HEK293 (cell line): ENCODE measurements around the gene PAXX.

Source experiments
- CTCF ChIA-PET: fragments of 350-600 bp; formaldehyde crosslinking; extraction: SDS; loops from one replicate; lab custom pipeline; 2021; ENCODE audit warnings: antibody characterized with exemption; lab: Yijun Ruan, JAX
- POLR2A ChIA-PET: fragments of 300-600 bp; formaldehyde crosslinking; extraction: SDS; loops from one replicate; lab custom pipeline; 2020; ENCODE audit warnings: antibody characterized with exemption, inconsistent platforms; lab: Yijun Ruan, JAX
- H3K27ac ChIP-seq: fragments of 200-500 bp; sonication (Bioruptor generic); 2 replicates; pipeline ENCODE4 v1.5.1; 2014; ENCODE audit warnings: low read depth, low read length, control low read depth, inconsistent platforms; ENCODE audit errors: extremely low read depth
- H3K36me3 ChIP-seq, 2 experiments: fragments of 200-500 bp in 1 of 2; sonication (Bioruptor generic) in 1 of 2; 1 replicate in 1 of 2; 2 replicates in 1 of 2; pipeline ENCODE4 v1.5.1; 2014 to 2017; ENCODE audit warnings: inconsistent platforms in 2 of 2, low read length in 2 of 2; ENCODE audit not compliant: control insufficient read depth in 2 of 2, insufficient read depth in 1 of 2
- H3K4me1 ChIP-seq: fragments of 200-500 bp; sonication (Bioruptor generic); 2 replicates; pipeline ENCODE4 v1.5.1; 2014; ENCODE audit warnings: mild to moderate bottlenecking, low read length, inconsistent platforms; ENCODE audit not compliant: control insufficient read depth, insufficient read depth
- H3K4me3 ChIP-seq: 2 replicates; pipeline ENCODE4 v1.5.1; 2011; ENCODE audit warnings: low read depth, mild to moderate bottlenecking, control low read depth, low read length, moderate library complexity
- H3K9me3 ChIP-seq: fragments of 200-500 bp; sonication (Bioruptor generic); 2 replicates; pipeline ENCODE4 v1.5.1; 2014; ENCODE audit warnings: low read depth, low read length, inconsistent platforms; ENCODE audit not compliant: control insufficient read depth, insufficient read depth
- HOXD13 ChIP-seq: sonication (generic); formaldehyde crosslinking; IDR thresholded peaks from 2 replicates; pipeline ENCODE4 v1.8.0; 2022; ENCODE audit warnings: missing genetic modification reagents, borderline replicate concordance
- KLF16 ChIP-seq: fragments of 450-650 bp; formaldehyde crosslinking; IDR thresholded peaks from 2 replicates; pipeline ENCODE4 v1.5.1; 2017; ENCODE audit warnings: missing biosample characterization, missing genetic modification characterization
- SCRT1 ChIP-seq: fragments of 450-650 bp; formaldehyde crosslinking; IDR thresholded peaks from 2 replicates; pipeline ENCODE4 v1.5.1; 2016; ENCODE audit warnings: missing biosample characterization, missing genetic modification characterization, borderline replicate concordance
- SP3 ChIP-seq: fragments of 450-650 bp; formaldehyde crosslinking; IDR thresholded peaks from 2 replicates; pipeline ENCODE4 v1.5.1; 2016; ENCODE audit warnings: missing biosample characterization, missing genetic modification characterization
- ZBTB8A ChIP-seq: fragments of 450-650 bp; formaldehyde crosslinking; IDR thresholded peaks from 2 replicates; pipeline ENCODE4 v1.5.1; 2016; ENCODE audit warnings: missing biosample characterization, missing genetic modification characterization
- ZFHX2 ChIP-seq: fragments of 450-650 bp; formaldehyde crosslinking; conservative IDR thresholded peaks from 2 replicates; pipeline ENCODE4 v1.5.1; 2016; ENCODE audit warnings: missing biosample characterization, missing genetic modification characterization
- ZNF10 ChIP-seq: fragments of 450-650 bp; formaldehyde crosslinking; IDR thresholded peaks from 2 replicates; pipeline ENCODE4 v1.5.1; 2017; ENCODE audit warnings: missing biosample characterization, missing genetic modification characterization
- ZNF112 ChIP-seq: fragments of 450-650 bp; formaldehyde crosslinking; IDR thresholded peaks from 2 replicates; pipeline ENCODE4 v1.5.0; 2017; ENCODE audit warnings: missing biosample characterization, missing genetic modification characterization
- ZNF114 ChIP-seq: fragments of 450-650 bp; formaldehyde crosslinking; IDR thresholded peaks from 2 replicates; pipeline ENCODE4 v1.5.0; 2017; ENCODE audit warnings: missing biosample characterization, missing genetic modification characterization
- ZNF169 ChIP-seq: fragments of 450-650 bp; formaldehyde crosslinking; IDR thresholded peaks from 2 replicates; pipeline ENCODE4 v1.5.1; 2016; ENCODE audit warnings: missing biosample characterization, missing genetic modification characterization
- ZNF341 ChIP-seq: fragments of 450-650 bp; formaldehyde crosslinking; IDR thresholded peaks from 2 replicates; pipeline ENCODE4; 2016; ENCODE audit warnings: low read depth, missing biosample characterization, missing genetic modification characterization
- ZNF529 ChIP-seq: fragments of 450-650 bp; formaldehyde crosslinking; IDR thresholded peaks from 2 replicates; pipeline ENCODE4 v1.5.1; 2017; ENCODE audit warnings: missing genetic modification characterization, missing biosample characterization; ENCODE audit not compliant: insufficient replicate concordance
- ZNF600 ChIP-seq: fragments of 450-650 bp; formaldehyde crosslinking; IDR thresholded peaks from 2 replicates; pipeline ENCODE4 v1.5.1; 2016; ENCODE audit warnings: missing biosample characterization, missing genetic modification characterization
- ZNF629 ChIP-seq: fragments of 450-650 bp; formaldehyde crosslinking; IDR thresholded peaks from 2 replicates; pipeline ENCODE4 v1.5.1; 2017; ENCODE audit warnings: missing biosample characterization, missing genetic modification characterization
- ZNF830 ChIP-seq: fragments of 450-650 bp; IDR thresholded peaks from 2 replicates; pipeline ENCODE4 v1.5.0; 2018; ENCODE audit warnings: missing biosample characterization, missing genetic modification characterization, low read depth, mild to moderate bottlenecking, moderate library complexity
- TF ChIP-seq, protein P1 (sequence below): fragments of 450-650 bp; formaldehyde crosslinking; IDR thresholded peaks from 2 replicates; pipeline ENCODE4 v1.5.1; 2016; ENCODE audit warnings: missing biosample characterization, missing genetic modification characterization
- TF ChIP-seq, protein P2 (sequence below): fragments of 450-650 bp; formaldehyde crosslinking; IDR thresholded peaks from 2 replicates; pipeline ENCODE4 v1.5.1; 2016; ENCODE audit warnings: missing biosample characterization, missing genetic modification characterization
- TF ChIP-seq, protein P3 (sequence below): fragments of 450-650 bp; formaldehyde crosslinking; IDR thresholded peaks from 2 replicates; pipeline ENCODE4 v1.5.1; 2016; ENCODE audit warnings: missing biosample characterization, missing genetic modification characterization
- TF ChIP-seq, protein P4 (sequence below): fragments of 450-650 bp; formaldehyde crosslinking; IDR thresholded peaks from 2 replicates; pipeline ENCODE4 v1.5.1; 2016; ENCODE audit warnings: missing biosample characterization, missing genetic modification characterization, borderline replicate concordance
- TF ChIP-seq, protein P5 (sequence below): fragments of 450-650 bp; formaldehyde crosslinking; IDR thresholded peaks from 2 replicates; pipeline ENCODE4 v1.5.1; 2016; ENCODE audit warnings: missing biosample characterization, missing genetic modification characterization
- TF ChIP-seq, protein P6 (sequence below): fragments of 450-650 bp; formaldehyde crosslinking; IDR thresholded peaks from 2 replicates; pipeline ENCODE4 v1.5.1; 2016; ENCODE audit warnings: missing biosample characterization, missing genetic modification characterization
- TF ChIP-seq, protein P7 (sequence below): fragments of 450-650 bp; formaldehyde crosslinking; IDR thresholded peaks from 2 replicates; pipeline ENCODE4 v1.5.1; 2016; ENCODE audit warnings: missing biosample characterization, missing genetic modification characterization

Gene PAXX

DNA sequence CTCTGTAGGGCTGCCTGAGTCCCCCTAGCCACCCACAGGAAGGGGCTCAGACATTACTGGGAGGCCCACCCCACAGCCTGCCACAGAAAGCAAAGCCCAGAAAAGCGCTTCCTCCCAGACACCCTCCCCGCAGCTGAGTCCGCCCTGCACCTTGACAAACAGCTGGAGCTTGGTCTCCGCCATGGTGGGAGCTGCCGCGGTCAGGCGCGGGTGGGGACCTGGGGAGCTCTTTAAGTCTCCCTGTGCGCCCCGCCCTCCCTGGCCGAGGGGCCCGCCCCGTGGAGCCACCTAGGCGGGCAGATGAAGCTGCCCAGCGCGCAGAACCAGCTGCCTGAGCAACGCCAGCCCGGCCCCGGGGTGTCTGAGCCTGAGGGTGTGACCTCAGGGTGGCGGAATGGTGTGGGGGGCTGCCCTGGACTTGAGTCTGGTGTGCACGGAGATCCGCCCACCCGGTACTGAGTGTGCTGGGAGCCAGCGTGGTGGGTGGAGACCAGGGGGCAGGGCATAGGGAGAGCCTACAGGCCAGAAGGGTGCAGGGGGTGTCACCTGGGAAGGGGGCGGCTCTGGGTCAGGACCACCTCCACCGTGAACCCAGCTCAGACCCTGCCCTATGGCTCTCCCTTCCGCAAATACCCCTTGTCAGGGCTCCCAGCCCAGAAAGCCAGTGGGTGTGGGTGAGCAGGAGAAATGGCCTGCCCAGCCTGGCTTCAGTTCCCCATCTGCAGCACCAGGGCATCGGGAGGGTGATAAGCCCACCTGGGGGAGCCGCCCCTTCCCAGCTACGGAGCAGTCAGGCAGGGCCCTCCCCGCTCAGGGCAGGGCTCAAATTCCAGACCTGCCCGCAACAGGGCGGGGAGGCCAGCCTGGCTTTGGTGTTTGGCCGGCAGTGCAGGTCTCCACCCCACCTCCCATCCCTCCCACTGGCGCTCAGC, 4.4 kb downstream of the PAXX start, which contains the start of gene CLIC3:
TSS of gene CLIC3 (minus strand) at position 208 of the 932 bp plus-strand sequence. CDS start at position 183, 25 bp downstream.
- CTCF ChIA-PET: interaction anchor here (0.6 to 5.4 kb wide), 6 partner anchors 33 to 209 kb away, joined by 3 to 38 read pairs (median 4); partner anchors contain the start of gene ABCA2
- TF ChIP-seq HOXD13 (CRISPR knock-in tag) (no peak), SP3 (tag by site-specific recombination) (peak; percentile 94), ZFHX2 (tag by site-specific recombination) (peak; percentile 93), SCRT1 (tag by site-specific recombination) (no peak), ZNF10 (no peak), ZNF341 (peak; percentile 72), KLF16 (tag by site-specific recombination) (peak; percentile 30; the same call in 1 of the 2 replicates), ZNF529 (tag by site-specific recombination) (no peak), ZNF830 (tag by site-specific recombination) (no peak), ZNF112 (tag by site-specific recombination) (no peak), ZNF600 (tag by site-specific recombination) (no peak), ZBTB8A (tag by site-specific recombination) (peak; percentile 16; the same call in 1 of the 2 replicates), ZNF114 (tag by site-specific recombination) (no peak), ZNF629 (tag by site-specific recombination) (no peak), ZNF169 (tag by site-specific recombination) (no peak)
- TF ChIP-seq, protein P1, sequence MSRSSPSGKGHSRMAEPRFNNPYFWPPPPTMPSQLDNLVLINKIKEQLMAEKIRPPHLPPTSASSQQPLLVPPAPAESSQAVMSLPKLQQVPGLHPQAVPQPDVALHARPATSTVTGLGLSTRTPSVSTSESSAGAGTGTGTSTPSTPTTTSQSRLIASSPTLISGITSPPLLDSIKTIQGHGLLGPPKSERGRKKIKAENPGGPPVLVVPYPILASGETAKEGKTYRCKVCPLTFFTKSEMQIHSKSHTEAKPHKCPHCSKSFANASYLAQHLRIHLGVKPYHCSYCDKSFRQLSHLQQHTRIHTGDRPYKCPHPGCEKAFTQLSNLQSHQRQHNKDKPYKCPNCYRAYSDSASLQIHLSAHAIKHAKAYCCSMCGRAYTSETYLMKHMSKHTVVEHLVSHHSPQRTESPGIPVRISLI (tag by site-specific recombination): no peak
- TF ChIP-seq, protein P2, sequence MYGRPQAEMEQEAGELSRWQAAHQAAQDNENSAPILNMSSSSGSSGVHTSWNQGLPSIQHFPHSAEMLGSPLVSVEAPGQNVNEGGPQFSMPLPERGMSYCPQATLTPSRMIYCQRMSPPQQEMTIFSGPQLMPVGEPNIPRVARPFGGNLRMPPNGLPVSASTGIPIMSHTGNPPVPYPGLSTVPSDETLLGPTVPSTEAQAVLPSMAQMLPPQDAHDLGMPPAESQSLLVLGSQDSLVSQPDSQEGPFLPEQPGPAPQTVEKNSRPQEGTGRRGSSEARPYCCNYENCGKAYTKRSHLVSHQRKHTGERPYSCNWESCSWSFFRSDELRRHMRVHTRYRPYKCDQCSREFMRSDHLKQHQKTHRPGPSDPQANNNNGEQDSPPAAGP: no peak
- TF ChIP-seq, protein P3, sequence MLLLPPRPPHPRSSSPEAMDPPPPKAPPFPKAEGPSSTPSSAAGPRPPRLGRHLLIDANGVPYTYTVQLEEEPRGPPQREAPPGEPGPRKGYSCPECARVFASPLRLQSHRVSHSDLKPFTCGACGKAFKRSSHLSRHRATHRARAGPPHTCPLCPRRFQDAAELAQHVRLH (tag by site-specific recombination): no peak
- TF ChIP-seq, protein P4, sequence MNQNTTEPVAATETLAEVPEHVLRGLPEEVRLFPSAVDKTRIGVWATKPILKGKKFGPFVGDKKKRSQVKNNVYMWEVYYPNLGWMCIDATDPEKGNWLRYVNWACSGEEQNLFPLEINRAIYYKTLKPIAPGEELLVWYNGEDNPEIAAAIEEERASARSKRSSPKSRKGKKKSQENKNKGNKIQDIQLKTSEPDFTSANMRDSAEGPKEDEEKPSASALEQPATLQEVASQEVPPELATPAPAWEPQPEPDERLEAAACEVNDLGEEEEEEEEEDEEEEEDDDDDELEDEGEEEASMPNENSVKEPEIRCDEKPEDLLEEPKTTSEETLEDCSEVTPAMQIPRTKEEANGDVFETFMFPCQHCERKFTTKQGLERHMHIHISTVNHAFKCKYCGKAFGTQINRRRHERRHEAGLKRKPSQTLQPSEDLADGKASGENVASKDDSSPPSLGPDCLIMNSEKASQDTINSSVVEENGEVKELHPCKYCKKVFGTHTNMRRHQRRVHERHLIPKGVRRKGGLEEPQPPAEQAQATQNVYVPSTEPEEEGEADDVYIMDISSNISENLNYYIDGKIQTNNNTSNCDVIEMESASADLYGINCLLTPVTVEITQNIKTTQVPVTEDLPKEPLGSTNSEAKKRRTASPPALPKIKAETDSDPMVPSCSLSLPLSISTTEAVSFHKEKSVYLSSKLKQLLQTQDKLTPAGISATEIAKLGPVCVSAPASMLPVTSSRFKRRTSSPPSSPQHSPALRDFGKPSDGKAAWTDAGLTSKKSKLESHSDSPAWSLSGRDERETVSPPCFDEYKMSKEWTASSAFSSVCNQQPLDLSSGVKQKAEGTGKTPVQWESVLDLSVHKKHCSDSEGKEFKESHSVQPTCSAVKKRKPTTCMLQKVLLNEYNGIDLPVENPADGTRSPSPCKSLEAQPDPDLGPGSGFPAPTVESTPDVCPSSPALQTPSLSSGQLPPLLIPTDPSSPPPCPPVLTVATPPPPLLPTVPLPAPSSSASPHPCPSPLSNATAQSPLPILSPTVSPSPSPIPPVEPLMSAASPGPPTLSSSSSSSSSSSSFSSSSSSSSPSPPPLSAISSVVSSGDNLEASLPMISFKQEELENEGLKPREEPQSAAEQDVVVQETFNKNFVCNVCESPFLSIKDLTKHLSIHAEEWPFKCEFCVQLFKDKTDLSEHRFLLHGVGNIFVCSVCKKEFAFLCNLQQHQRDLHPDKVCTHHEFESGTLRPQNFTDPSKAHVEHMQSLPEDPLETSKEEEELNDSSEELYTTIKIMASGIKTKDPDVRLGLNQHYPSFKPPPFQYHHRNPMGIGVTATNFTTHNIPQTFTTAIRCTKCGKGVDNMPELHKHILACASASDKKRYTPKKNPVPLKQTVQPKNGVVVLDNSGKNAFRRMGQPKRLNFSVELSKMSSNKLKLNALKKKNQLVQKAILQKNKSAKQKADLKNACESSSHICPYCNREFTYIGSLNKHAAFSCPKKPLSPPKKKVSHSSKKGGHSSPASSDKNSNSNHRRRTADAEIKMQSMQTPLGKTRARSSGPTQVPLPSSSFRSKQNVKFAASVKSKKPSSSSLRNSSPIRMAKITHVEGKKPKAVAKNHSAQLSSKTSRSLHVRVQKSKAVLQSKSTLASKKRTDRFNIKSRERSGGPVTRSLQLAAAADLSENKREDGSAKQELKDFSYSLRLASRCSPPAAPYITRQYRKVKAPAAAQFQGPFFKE (tag by site-specific recombination): no peak
- TF ChIP-seq, protein P5, sequence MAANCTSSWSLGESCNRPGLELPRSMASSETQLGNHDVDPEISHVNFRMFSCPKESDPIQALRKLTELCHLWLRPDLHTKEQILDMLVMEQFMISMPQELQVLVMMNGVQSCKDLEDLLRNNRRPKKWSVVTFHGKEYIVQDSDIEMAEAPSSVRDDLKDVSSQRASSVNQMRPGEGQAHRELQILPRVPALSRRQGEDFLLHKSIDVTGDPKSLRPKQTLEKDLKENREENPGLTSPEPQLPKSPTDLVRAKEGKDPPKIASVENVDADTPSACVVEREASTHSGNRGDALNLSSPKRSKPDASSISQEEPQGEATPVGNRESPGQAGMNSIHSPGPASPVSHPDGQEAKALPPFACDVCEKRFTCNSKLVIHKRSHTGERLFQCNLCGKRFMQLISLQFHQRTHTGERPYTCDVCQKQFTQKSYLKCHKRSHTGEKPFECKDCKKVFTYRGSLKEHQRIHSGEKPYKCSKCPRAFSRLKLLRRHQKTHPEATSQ (tag by site-specific recombination): no peak
- TF ChIP-seq, protein P6, sequence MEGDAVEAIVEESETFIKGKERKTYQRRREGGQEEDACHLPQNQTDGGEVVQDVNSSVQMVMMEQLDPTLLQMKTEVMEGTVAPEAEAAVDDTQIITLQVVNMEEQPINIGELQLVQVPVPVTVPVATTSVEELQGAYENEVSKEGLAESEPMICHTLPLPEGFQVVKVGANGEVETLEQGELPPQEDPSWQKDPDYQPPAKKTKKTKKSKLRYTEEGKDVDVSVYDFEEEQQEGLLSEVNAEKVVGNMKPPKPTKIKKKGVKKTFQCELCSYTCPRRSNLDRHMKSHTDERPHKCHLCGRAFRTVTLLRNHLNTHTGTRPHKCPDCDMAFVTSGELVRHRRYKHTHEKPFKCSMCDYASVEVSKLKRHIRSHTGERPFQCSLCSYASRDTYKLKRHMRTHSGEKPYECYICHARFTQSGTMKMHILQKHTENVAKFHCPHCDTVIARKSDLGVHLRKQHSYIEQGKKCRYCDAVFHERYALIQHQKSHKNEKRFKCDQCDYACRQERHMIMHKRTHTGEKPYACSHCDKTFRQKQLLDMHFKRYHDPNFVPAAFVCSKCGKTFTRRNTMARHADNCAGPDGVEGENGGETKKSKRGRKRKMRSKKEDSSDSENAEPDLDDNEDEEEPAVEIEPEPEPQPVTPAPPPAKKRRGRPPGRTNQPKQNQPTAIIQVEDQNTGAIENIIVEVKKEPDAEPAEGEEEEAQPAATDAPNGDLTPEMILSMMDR (tag by site-specific recombination): no peak
- TF ChIP-seq, protein P7, sequence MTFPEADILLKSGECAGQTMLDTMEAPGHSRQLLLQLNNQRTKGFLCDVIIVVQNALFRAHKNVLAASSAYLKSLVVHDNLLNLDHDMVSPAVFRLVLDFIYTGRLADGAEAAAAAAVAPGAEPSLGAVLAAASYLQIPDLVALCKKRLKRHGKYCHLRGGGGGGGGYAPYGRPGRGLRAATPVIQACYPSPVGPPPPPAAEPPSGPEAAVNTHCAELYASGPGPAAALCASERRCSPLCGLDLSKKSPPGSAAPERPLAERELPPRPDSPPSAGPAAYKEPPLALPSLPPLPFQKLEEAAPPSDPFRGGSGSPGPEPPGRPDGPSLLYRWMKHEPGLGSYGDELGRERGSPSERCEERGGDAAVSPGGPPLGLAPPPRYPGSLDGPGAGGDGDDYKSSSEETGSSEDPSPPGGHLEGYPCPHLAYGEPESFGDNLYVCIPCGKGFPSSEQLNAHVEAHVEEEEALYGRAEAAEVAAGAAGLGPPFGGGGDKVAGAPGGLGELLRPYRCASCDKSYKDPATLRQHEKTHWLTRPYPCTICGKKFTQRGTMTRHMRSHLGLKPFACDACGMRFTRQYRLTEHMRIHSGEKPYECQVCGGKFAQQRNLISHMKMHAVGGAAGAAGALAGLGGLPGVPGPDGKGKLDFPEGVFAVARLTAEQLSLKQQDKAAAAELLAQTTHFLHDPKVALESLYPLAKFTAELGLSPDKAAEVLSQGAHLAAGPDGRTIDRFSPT (tag by site-specific recombination): peak; percentile 42; the same call in 1 of the 2 replicates

More for the DNA sequence above, 4.4 kb downstream of the PAXX start, which contains the start of gene CLIC3:
- H3K4me1 ChIP-seq: peaks cover 5% of the 10 kb centered on the region
- no peaks in the 10 kb centered on the region for H3K9me3 ChIP-seq
- no peak within 1 kb of the TSS for H3K27ac ChIP-seq
- peaks cover 0 to 18% of the 10 kb centered on the region in 2 experiments; a peak in 1 of 3 replicates for H3K36me3 ChIP-seq
- no peak within 1 kb of the TSS for H3K4me3 ChIP-seq
- POLR2A ChIA-PET: interaction anchor here (0.7 to 1.6 kb wide), 15 partner anchors 10 to 244 kb away, joined by 3 to 8 read pairs (median 4); partner anchors contain the start of genes TRAF2 and TUBB4B
